ENCODE data around the gene DYNC1H1. TPM values are rescaled to one million over a fixed set of nuclear protein-coding genes. Genes with fewer than 3 reads are reported as not detected.

DYNC1H1 gene
- total RNA-seq, 2 experiments from 2014 or later, result 209 to 291 TPM

DNA sequence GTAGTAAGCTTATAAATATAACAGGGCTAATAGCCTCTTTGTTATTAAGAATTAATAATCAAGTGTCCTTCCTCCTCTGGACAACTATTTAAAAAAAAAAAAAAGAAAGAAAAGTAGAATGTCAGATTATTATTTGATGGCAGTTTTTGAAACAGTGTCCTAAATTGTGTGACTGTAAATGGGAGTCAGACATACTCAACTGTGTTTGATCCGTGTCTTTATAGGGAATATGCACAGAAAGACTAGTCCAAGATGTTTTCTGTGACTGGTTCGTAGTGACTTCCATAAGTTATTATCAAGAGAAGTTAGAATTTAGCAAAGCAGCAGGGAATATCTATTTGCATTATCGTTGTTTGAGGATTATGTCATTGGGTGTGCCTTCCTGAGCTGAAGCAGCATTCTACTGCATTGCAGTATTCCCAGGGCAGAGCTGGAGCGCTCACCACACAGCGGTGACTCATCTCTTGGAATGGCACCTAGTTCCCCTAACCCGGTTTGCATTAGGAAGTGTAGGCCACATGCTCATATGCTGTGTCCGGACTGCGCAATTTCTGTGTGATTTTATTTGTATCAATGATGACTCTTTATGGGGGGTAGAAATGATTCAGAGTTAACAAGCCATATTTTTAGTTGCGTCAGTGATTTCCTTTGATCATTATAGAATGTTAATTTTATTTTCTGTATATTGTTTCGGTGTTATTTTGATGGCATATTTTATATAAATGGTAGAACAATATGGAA is 7.9 kb downstream of the DYNC1H1 start:
- ChIA-PET CTCF (ENCODE audit: unreplicated experiment) (no interaction called here), POLR2A (interaction anchor here (0.6 to 1.2 kb wide), 4 partner anchors 9 to 167 kb away, joined by 4 to 10 read pairs (median 6); no protein-coding TSS in a partner anchor)
- Histone ChIP-seq H3K4me1 (ENCODE audit: insufficient read depth, low read length, poor library complexity, severe bottlenecking) (peaks cover 18% of the 10 kb centered on the region), H3K4me3 (ENCODE audit: low read depth, low read length, poor library complexity, severe bottlenecking) (no peak overlapping the region), H3K36me3 (ENCODE audit: insufficient read depth, low read length) (peaks cover 42% of the 10 kb centered on the region), H4K20me1 (ENCODE audit: insufficient read depth, low read length) (peaks cover 9% of the 10 kb centered on the region), H3K4me2 (ENCODE audit: low read length) (no peak overlapping the region), H3K27ac (ENCODE audit: low read depth, low read length, poor library complexity, severe bottlenecking) (no peak overlapping the region), H3K9me3 (ENCODE audit: low read length) (no peaks in the 10 kb centered on the region), H2AFZ (ENCODE audit: low read length) (no peak overlapping the region), H3K9me2 (ENCODE audit: insufficient read depth, low read length) (no peaks in the 10 kb centered on the region), H3K79me2 (ENCODE audit: insufficient read depth, low read depth, low read length) (peaks cover 77% of the 10 kb centered on the region)
- no TSS peak for BruUV-seq (replicated peaks)
- DNase-seq (ENCODE audit: low spot score), result no peak
- TF ChIP-seq, protein P1, sequence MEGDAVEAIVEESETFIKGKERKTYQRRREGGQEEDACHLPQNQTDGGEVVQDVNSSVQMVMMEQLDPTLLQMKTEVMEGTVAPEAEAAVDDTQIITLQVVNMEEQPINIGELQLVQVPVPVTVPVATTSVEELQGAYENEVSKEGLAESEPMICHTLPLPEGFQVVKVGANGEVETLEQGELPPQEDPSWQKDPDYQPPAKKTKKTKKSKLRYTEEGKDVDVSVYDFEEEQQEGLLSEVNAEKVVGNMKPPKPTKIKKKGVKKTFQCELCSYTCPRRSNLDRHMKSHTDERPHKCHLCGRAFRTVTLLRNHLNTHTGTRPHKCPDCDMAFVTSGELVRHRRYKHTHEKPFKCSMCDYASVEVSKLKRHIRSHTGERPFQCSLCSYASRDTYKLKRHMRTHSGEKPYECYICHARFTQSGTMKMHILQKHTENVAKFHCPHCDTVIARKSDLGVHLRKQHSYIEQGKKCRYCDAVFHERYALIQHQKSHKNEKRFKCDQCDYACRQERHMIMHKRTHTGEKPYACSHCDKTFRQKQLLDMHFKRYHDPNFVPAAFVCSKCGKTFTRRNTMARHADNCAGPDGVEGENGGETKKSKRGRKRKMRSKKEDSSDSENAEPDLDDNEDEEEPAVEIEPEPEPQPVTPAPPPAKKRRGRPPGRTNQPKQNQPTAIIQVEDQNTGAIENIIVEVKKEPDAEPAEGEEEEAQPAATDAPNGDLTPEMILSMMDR (conservative IDR thresholded peaks at IDR 0.05; ENCODE audit: low read length), result no peak
- no peak for TF ChIP-seq EZH2phosphoT487 (IDR thresholded peaks at IDR 0.05; ENCODE audit: borderline replicate concordance, low read depth, low read length)
- intact Hi-C loops (cut with micrococcal nuclease; ENCODE audit: unreplicated experiment), result no loop called here

DNA sequence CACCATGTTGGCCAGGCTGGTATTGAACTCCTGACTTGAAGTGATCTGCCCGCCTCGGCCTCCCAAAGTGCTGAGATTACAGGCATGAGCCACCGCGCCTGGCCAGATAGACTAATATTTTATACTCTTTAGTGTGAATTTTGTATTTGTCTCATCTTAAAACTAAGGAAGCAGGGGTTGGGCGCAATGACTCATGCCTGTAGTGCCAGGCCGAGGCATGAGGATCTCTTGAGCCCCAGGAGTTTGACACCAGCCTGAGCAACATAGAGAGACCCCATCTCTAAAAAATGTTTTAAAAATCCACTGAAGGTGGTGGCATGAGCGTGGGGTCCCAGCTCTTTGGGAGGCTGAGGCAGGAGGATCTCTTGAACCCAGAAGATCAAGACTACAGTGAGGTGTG is 9.0 kb downstream of the DYNC1H1 start:
- H3K36me3 ChIP-seq (ENCODE audit: insufficient read depth, low read length), result peaks cover 43% of the 10 kb centered on the region
- H3K4me2 ChIP-seq (ENCODE audit: low read length), result no peak overlapping the region
- peaks cover 12% of the 10 kb centered on the region for H4K20me1 ChIP-seq (ENCODE audit: insufficient read depth, low read length)
- no peak overlapping the region for H3K27ac ChIP-seq (ENCODE audit: low read depth, low read length, poor library complexity, severe bottlenecking)
- POLR2A ChIA-PET, result interaction anchor here (1.2 kb wide), 1 partner anchor 166 kb away, joined by 6 read pairs; no protein-coding TSS in a partner anchor
- peaks cover 67% of the 10 kb centered on the region for H3K79me2 ChIP-seq (ENCODE audit: insufficient read depth, low read depth, low read length)
- no TSS peak for BruUV-seq (replicated peaks)
- peaks cover 18% of the 10 kb centered on the region for H3K4me1 ChIP-seq (ENCODE audit: insufficient read depth, low read length, poor library complexity, severe bottlenecking)
- CTCF ChIA-PET (ENCODE audit: unreplicated experiment), result no interaction called here
- no peak for DNase-seq (ENCODE audit: low spot score)
- H3K9me2 ChIP-seq (ENCODE audit: insufficient read depth, low read length), result no peaks in the 10 kb centered on the region
- H3K4me3 ChIP-seq (ENCODE audit: low read depth, low read length, poor library complexity, severe bottlenecking), result no peak overlapping the region
- H2AFZ ChIP-seq (ENCODE audit: low read length), result no peak overlapping the region
- intact Hi-C loops (cut with micrococcal nuclease; ENCODE audit: unreplicated experiment), result no loop called here
- no peaks in the 10 kb centered on the region for H3K9me3 ChIP-seq (ENCODE audit: low read length)
- TF ChIP-seq, protein P1 (conservative IDR thresholded peaks at IDR 0.05; ENCODE audit: low read length), result no peak
- TF ChIP-seq EZH2phosphoT487 (IDR thresholded peaks at IDR 0.05; ENCODE audit: borderline replicate concordance, low read depth, low read length), result no peak

DNA sequence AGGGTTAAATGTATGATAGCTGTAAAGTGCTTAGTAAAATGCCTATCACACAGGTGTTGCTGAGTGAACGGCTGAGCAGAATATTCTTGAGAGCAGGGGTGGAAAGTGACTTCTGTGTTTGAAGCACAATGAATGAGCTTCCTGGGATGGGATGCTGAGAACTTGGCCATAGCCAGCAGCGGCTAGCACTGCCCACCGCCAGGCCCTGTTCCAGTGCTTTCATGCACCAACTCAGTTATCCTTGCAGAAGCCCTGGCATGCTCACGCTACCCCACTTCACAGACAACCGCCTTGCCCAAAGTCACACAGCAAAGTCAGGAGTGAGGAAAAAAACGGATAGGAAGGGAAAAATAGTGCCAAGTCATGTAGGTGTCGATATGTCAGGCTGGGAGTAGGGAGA is 10.9 kb downstream of the DYNC1H1 start:
- TF ChIP-seq EZH2phosphoT487 (IDR thresholded peaks at IDR 0.05; ENCODE audit: borderline replicate concordance, low read depth, low read length), result no peak
- TF ChIP-seq, protein P1 (conservative IDR thresholded peaks at IDR 0.05; ENCODE audit: low read length), result no peak
- Histone ChIP-seq H3K79me2 (ENCODE audit: insufficient read depth, low read depth, low read length) (peaks cover 49% of the 10 kb centered on the region), H3K4me2 (ENCODE audit: low read length) (no peak overlapping the region), H3K4me3 (ENCODE audit: low read depth, low read length, poor library complexity, severe bottlenecking) (no peak overlapping the region), H3K36me3 (ENCODE audit: insufficient read depth, low read length) (peaks cover 57% of the 10 kb centered on the region), H2AFZ (ENCODE audit: low read length) (no peak overlapping the region), H3K4me1 (ENCODE audit: insufficient read depth, low read length, poor library complexity, severe bottlenecking) (peaks cover 7% of the 10 kb centered on the region), H3K9me2 (ENCODE audit: insufficient read depth, low read length) (no peaks in the 10 kb centered on the region), H3K9me3 (ENCODE audit: low read length) (no peaks in the 10 kb centered on the region), H4K20me1 (ENCODE audit: insufficient read depth, low read length) (peaks cover 12% of the 10 kb centered on the region), H3K27ac (ENCODE audit: low read depth, low read length, poor library complexity, severe bottlenecking) (no peak overlapping the region)
- DNase-seq (ENCODE audit: low spot score), result no peak
- ChIA-PET POLR2A (no interaction called here), CTCF (ENCODE audit: unreplicated experiment) (no interaction called here)
- intact Hi-C loops (cut with micrococcal nuclease; ENCODE audit: unreplicated experiment), result no loop called here
- no TSS peak for BruUV-seq (replicated peaks)

Data from OCI-LY7 (cell line).